ENCODE results near the gene NUP98. TPM values are rescaled to one million over a fixed set of nuclear protein-coding genes. Genes with fewer than 3 reads are reported as not detected.

Gene NUP98
- total and polyA plus RNA-seq, 8 donors, result 12.2 to 38.0 (median 26.1) TPM

DNA sequence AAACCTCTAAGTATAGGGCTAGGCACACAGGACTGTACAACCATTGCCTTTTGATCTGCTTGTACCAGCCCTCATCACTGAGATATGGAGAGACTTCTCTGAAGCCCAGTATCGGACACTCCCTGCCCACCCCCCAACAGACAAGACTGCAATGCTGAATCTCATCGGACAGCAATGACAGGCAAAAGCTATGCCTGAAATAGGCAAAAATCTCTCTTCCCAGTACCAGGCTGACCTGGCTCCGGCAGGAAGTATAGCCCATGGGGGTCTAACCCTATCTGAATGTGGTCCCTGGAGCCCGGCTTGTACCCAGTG lies 37.0 kb upstream of the NUP98 start:
- FAIRE-seq, result no peak
- no peak for ATAC-seq
- TF ChIP-seq, protein P1, sequence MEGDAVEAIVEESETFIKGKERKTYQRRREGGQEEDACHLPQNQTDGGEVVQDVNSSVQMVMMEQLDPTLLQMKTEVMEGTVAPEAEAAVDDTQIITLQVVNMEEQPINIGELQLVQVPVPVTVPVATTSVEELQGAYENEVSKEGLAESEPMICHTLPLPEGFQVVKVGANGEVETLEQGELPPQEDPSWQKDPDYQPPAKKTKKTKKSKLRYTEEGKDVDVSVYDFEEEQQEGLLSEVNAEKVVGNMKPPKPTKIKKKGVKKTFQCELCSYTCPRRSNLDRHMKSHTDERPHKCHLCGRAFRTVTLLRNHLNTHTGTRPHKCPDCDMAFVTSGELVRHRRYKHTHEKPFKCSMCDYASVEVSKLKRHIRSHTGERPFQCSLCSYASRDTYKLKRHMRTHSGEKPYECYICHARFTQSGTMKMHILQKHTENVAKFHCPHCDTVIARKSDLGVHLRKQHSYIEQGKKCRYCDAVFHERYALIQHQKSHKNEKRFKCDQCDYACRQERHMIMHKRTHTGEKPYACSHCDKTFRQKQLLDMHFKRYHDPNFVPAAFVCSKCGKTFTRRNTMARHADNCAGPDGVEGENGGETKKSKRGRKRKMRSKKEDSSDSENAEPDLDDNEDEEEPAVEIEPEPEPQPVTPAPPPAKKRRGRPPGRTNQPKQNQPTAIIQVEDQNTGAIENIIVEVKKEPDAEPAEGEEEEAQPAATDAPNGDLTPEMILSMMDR (IDR thresholded peaks at IDR 0.05), result no peak
- Histone ChIP-seq H3K4me1 (peaks cover 7 to 13% (median 9%) of the 10 kb centered on the region in 3 donors), H3K36me3 (no peaks in the 10 kb centered on the region), H3K27me3 (no peaks in the 10 kb centered on the region), H3K9me3 (no peaks in the 10 kb centered on the region), H3K4me3 (no peak overlapping the region), H3K27ac (no peak overlapping the region)
- no peak for DNase-seq
- 90 to 92% methylated on average over 4 of the region's 4 CpGs for WGBS, 2 donors
- intact Hi-C loops (cut with DNase I), result no loop called here

DNA sequence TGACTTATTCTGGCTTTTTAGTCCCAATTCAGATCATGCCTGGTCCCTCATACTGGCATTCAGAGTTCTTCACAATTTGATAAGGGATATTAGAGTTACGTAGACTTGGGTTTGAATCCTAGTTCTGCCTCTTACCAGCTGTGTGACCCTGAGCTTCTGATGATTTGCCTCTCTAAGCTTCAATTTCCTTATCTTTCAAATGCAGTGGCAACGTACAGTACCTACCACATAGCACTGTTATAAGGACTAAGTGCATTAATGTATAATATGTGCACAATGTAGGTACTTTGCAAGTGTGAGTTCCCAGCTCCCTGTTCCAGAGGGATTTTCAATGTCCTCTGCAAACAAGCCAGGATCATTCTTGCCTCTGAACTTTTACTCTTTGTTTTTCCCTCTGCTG lies 36.1 kb upstream of the NUP98 start:
- intact Hi-C loops (cut with DNase I), result no loop called here
- Histone ChIP-seq H3K4me1 (peaks cover 7 to 13% (median 9%) of the 10 kb centered on the region in 3 donors), H3K27ac (no peak overlapping the region)

DNA sequence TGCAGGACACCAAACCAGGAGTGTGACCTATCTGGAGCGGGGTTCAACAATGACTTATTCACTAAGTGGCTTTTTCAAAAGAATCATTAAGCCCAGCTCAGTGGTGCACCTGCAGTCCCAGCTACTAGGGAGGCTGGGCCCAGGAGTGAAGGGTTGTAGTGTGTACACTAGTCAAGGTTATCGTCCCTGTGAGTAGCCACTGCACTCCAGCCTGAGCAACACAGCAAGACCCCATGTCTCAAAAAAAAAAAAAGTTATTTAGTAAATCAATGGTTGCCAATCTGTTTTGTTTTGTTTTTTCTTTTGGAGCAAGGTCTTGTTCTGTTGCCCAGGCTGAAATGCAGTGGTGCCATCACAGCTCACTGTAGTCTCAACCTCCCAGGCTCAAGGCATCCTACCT lies 35.5 kb upstream of the NUP98 start:
- no peaks in the 10 kb centered on the region for H3K27me3 ChIP-seq
- TF ChIP-seq, protein P1 (IDR thresholded peaks at IDR 0.05), result no peak
- DNase-seq (no peak), FAIRE-seq (no peak), ATAC-seq (no peak)
- no peaks in the 10 kb centered on the region for H3K36me3 ChIP-seq
- peaks cover 7 to 13% (median 9%) of the 10 kb centered on the region in 3 donors for H3K4me1 ChIP-seq
- intact Hi-C loops (cut with DNase I), result no loop called here
- WGBS, 2 donors, result 61 to 68% methylated on average over 2 of the region's 2 CpGs
- no peak overlapping the region for H3K4me3 ChIP-seq
- H3K27ac ChIP-seq, result no peak overlapping the region
- no peaks in the 10 kb centered on the region for H3K9me3 ChIP-seq

More for the DNA sequence above, 36.1 kb upstream of the NUP98 start:
- 84 to 88% methylated on average over 2 of the region's 2 CpGs for WGBS, 2 donors
- ATAC-seq, result no peak
- FAIRE-seq, result no peak
- H3K27me3 ChIP-seq, result no peaks in the 10 kb centered on the region
- no peaks in the 10 kb centered on the region for H3K36me3 ChIP-seq
- no peaks in the 10 kb centered on the region for H3K9me3 ChIP-seq
- DNase-seq, result no peak
- TF ChIP-seq, protein P1 (IDR thresholded peaks at IDR 0.05), result no peak
- H3K4me3 ChIP-seq, result no peak overlapping the region

DNA sequence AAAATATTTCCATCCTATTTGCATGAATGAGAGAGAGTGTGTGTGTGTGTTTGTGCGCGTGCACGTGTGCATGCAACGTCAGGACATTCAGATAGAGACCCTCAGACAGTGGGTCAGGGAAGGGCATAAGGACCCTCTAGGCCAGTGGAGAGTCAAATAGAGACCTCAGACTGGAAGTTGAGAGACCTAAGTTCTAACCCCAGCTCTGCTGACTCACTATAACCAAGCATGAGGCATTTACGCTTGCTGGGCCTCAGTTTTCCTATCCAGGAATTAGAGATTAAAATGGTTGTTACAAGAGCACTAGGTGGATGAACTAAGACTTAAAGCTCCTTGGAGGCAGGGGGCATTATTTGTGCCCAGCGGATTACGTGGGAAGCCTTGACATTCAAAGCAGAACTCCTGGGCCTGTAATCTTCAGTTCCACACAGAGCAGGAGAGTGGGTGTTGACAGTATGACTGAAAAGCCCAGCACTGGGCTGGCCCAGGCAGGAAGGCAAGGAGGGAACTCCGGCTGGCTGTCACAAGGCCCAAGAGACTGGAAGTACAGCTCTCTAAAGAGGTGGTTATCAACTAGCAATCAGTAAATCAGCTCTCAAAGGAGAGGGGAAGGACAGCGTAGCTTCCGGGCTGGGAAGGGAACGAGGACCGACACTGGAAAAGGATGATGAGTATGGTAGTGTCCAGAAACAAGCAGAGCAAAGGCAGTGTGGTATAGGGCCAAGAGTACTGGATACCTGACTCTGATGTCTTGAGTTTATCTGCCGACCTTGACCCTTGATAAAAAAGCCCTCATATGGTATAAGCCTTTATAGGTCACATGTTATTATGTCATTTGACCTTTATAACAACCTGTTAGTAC lies 34.3 kb upstream of the NUP98 start:
- peaks cover 7 to 13% (median 9%) of the 10 kb centered on the region in 3 donors for H3K4me1 ChIP-seq
- intact Hi-C loops (cut with DNase I), result no loop called here
- DNase-seq, result peak in 1 of 6 donors; percentile 30
- H3K4me3 ChIP-seq, result no peak overlapping the region
- H3K9me3 ChIP-seq, result no peaks in the 10 kb centered on the region
- H3K27me3 ChIP-seq, result no peaks in the 10 kb centered on the region
- TF ChIP-seq, protein P1 (IDR thresholded peaks at IDR 0.05), result no peak
- no peak overlapping the region for H3K27ac ChIP-seq
- WGBS, 2 donors, result 76% methylated on average over 12 of the region's 13 CpGs
- ATAC-seq, result peak in 3 of 4 donors; percentile 12 to 55 (median 31)
- H3K36me3 ChIP-seq, result peaks cover 0 to 10% (median 5%) of the 10 kb centered on the region in 3 donors
- no peak for FAIRE-seq

DNA sequence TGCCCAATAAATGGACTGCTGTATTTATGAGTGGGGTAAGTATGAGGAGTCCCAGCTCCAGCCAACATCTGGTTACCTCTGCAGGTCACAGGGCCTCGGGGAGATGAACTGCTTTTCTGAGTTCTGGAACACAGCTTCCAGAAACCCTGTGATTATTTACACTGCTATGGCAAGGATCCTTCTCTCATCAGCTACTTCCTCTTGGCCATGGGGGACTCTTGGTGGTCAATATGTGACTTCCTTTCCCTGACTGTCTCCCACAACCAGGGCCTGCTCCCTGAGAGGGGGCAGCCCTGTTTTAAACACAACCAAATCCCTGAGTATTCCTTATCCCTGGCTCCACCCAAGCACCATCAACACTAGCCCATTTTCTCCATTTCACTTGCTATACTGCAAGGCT lies 33.4 kb upstream of the NUP98 start:
- Histone ChIP-seq H3K9me3 (no peaks in the 10 kb centered on the region), H3K4me3 (no peak overlapping the region), H3K27ac (peak overlapping the region in 1 of 4 donors; percentile 1), H3K27me3 (no peaks in the 10 kb centered on the region), H3K4me1 (peaks cover 7 to 10% (median 9%) of the 10 kb centered on the region in 3 donors), H3K36me3 (peaks cover 0 to 10% (median 5%) of the 10 kb centered on the region in 3 donors)
- intact Hi-C loops (cut with DNase I), result no loop called here
- WGBS, 2 donors, result 95 to 100% methylated on average over 1 of the region's 1 CpG
- no peak for FAIRE-seq
- DNase-seq, result no peak
- TF ChIP-seq, protein P1 (IDR thresholded peaks at IDR 0.05), result no peak
- peak in 1 of 4 donors; percentile 10 for ATAC-seq
